GM12873 (cell line): ENCODE measurements around the gene SYMPK.

Experiments
- TF ChIP-seq, protein P1 (sequence below): IDR thresholded peaks from 2 replicates; pipeline ENCODE4 v1.5.1; 2012; ENCODE audit warnings: low read depth, mild to moderate bottlenecking, moderate library complexity, low read length, control low read depth; ENCODE audit not compliant: insufficient read depth; ENCODE audit errors: missing control alignments

Gene SYMPK

DNA sequence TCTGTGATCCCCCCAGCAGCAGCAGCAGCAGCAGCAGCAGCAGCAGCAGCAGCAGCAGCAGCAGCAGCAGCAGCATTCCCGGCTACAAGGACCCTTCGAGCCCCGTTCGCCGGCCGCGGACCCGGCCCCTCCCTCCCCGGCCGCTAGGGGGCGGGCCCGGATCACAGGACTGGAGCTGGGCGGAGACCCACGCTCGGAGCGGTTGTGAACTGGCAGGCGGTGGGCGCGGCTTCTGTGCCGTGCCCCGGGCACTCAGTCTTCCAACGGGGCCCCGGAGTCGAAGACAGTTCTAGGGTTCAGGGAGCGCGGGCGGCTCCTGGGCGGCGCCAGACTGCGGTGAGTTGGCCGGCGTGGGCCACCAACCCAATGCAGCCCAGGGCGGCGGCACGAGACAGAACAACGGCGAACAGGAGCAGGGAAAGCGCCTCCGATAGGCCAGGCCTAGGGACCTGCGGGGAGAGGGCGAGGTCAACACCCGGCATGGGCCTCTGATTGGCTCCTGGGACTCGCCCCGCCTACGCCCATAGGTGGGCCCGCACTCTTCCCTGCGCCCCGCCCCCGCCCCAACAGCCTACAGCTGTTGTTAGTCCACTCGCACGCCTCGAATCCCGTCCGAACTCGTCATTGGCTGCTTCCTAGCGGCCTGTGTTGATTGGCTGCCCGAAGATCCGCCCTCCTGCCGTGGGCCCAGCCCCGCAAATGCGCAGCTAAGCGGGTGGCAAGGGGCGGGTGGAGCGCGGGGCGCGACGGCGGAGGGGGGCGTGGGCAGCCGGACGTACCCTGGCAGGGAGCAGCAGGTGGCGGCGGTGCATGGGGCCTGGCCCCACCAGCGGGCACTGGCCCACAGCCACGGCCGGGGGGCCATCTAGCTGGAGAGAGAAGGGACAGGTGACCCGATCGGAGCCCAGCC is 92.5 kb downstream of the SYMPK start:
- TF ChIP-seq, protein P1, sequence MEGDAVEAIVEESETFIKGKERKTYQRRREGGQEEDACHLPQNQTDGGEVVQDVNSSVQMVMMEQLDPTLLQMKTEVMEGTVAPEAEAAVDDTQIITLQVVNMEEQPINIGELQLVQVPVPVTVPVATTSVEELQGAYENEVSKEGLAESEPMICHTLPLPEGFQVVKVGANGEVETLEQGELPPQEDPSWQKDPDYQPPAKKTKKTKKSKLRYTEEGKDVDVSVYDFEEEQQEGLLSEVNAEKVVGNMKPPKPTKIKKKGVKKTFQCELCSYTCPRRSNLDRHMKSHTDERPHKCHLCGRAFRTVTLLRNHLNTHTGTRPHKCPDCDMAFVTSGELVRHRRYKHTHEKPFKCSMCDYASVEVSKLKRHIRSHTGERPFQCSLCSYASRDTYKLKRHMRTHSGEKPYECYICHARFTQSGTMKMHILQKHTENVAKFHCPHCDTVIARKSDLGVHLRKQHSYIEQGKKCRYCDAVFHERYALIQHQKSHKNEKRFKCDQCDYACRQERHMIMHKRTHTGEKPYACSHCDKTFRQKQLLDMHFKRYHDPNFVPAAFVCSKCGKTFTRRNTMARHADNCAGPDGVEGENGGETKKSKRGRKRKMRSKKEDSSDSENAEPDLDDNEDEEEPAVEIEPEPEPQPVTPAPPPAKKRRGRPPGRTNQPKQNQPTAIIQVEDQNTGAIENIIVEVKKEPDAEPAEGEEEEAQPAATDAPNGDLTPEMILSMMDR, result peak; percentile 78

DNA sequence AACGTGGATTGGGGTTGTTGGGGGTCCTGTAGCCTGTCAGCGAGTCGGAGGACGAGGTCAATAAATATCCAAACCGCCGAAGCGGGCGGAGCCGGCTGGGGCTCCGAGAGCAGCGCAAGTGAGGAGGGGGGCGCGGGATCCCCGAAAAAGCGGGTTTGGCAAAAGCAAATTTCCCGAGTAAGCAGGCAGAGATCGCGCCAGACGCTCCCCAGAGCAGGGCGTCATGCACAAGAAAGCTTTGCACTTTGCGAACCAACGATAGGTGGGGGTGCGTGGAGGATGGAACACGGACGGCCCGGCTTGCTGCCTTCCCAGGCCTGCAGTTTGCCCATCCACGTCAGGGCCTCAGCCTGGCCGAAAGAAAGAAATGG is 93.1 kb downstream of the SYMPK start:
- TF ChIP-seq, protein P1, result no peak

DNA sequence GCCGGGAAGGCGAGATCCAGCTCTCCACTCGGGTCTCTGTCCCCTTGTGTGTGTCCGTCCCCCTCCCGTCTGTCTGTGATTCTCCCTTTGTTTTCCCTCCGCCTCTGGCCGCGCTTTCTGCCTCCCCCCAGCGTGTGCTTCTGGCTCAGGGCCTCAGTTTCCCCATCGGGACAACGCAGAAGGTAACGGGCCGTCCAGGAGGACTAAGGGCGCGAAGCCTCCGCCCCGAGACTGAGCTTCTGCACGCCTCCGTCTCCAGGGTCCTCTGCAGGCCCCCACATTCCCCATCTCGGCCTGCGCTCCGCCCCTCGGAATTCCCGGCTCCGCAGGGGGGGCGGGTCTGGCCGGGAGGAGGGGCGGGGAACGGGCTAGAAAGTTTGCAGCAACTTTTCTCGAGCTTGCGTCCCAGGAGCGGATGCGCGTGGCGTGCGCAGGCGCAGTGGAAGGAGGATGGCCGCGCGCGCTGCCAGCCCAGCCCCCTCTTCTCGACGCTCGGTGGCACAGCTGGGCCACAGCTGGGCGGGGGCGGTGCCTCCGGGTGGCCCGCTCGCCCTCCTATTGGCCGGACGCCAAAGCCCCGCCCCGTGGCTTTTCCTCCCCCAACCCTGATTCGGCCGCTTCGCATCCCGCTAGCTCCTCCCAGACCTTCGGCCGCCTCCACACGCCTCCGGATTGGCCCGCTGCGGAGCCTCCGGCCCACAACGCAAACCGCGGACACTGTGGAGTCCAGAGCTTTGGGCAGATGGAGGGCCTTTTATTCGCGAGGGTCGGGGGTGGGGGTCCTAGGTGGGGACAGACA is 93.8 kb downstream of the SYMPK start, which contains the start of gene SIX5:
TSS of gene SIX5 (minus strand) at position 269 of the 799 bp plus-strand sequence. CDS start 408 bp downstream, outside the sequence.
- TF ChIP-seq, protein P1, result no peak

DNA sequence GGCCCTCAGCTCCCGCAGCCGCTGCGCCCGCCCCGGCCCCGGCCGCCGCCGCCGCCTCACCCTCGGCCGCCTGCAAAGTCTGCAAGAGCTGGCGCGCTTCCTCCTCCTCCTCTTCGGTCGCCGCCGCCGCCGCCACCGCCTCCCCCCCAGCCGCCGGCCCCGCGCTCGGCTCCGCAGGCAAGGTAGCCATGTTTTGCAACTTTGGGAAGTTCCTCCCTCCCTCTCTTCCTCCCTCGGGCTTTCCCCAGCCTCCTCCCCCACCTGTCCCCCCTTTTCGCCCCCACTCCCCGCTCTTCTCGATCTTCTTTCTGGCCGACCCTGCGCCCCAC is 94.3 kb downstream of the SYMPK start:
- TF ChIP-seq, protein P1, result no peak

DNA sequence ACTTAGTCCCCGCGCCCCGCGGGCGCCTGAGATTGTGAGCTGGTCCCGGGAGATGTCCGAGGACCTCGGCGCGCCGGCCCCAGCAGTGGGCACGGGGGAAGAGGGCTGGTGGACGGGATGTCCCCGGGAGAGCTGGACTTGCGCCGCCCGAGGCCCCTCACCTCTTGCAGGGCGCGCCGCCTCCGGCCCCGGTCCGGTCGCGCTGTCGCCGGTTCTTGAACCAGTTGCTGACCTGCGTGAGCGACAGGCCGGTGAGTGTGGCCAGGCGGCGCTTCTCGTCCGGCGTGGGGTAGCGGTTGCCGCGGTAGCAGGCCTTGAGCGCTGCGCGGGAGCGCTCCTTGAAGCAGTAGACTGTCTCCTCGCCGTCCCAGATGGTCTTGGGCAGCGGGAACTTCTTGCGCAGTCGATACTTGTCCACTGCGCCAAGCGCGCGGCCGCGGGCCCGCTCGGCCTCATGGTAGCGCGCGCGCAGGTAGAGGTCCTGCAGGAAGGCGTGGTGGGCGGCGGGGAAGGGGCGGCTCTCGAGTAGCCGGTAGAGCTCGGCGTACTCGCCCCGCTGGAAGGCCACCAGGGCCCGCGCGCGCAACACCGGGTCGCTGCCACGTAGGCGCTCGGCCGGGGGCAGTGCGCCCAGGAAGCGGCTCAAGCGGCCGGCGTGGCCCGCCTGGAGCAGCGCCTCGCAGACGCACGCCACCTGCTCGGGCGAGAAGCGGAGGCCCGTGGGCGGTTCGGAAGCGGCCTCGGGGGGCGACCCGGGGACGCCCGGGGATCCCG is 94.9 kb downstream of the SYMPK start:
- TF ChIP-seq, protein P1, result no peak

DNA sequence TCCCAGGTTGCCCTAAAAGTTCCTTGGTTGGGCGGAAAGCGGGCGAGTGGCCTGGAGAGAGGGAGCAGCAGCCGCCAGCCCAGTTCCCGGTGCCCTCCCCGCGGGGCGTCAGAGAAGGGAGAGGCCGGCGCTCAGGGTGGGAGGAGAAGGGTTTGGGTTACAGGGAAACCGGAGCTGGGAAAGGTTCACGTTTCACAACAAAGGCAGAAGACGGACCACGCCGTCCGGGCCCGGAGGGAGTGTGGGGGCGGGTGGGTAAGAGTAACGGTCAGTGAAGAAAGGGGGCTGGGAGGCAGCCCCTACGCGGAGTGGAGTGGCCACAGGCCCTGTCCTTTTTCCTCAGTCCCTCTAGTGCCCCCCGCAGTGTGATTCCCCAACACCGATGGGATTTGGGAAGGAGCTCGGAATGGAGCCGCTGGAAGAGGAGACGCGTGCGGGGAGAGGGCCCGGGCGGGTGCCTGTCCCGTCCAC is 95.5 kb downstream of the SYMPK start:
- TF ChIP-seq, protein P1, result no peak

DNA sequence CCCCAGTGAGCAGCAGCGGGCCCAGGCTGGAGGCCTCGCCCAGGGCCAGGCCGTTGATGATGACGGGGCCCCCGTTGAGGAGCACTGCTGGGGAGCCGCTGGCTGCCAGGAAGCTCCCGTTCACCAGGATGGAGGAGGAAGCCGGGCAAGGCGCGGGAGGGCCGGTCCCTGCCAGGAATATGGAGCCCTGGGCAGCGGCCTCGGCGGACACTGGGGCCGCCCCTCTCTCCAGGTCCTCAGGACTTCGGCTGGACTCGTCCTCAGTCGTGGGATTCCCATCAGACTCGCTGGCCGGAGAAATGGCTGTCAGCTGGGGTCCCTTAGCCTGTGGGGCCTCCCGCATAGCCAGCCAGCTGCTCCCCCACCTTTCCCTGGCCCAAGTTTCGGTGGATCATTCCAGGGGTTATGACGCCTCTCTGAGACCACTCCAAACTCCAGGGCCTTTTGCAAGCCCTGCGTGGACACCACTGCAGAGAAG is 96.0 kb downstream of the SYMPK start:
- TF ChIP-seq, protein P1, result no peak
